ENCODE measurements around the gene MDN1.
"Not testable (repeated sequence)": the region's sequence is repeated elsewhere in the genome, so short reads cannot be mapped to it uniquely, and the experiment has no call there.

The MDN1 gene

GRCh38 chr6:89763550-89763949 lies 56.0 kb downstream of the MDN1 start:
- no peak for DNase-seq

- no peak for DNase-seq
Observed at GRCh38 chr6:89758830-89759229, 60.8 kb downstream of the MDN1 start.

- no peak for DNase-seq
Observed at GRCh38 chr6:89750338-89750737, 69.3 kb downstream of the MDN1 start.

- DNase-seq, result no peak
Observed at GRCh38 chr6:89749918-89750317, 69.7 kb downstream of the MDN1 start.

- no peak for DNase-seq
Observed at GRCh38 chr6:89745716-89746115, 73.9 kb downstream of the MDN1 start.

- no peak for DNase-seq
Observed at GRCh38 chr6:89745096-89745495, 74.5 kb downstream of the MDN1 start.

GRCh38 chr6:89736893-89737292 lies 82.7 kb downstream of the MDN1 start:
- no peak for DNase-seq

- no peak for DNase-seq
Observed at GRCh38 chr6:89734526-89734925, 85.1 kb downstream of the MDN1 start.

- DNase-seq, result no peak
Observed at GRCh38 chr6:89731924-89732567, 87.5 kb downstream of the MDN1 start.

- not testable (repeated sequence) for DNase-seq
Observed at GRCh38 chr6:89731262-89731661, 88.3 kb downstream of the MDN1 start.

GRCh38 chr6:89729818-89730217 lies 89.8 kb downstream of the MDN1 start:
- DNase-seq, result no peak

- DNase-seq, result no peak
Observed at GRCh38 chr6:89727501-89727900, 92.1 kb downstream of the MDN1 start.

- DNase-seq, result no peak
Observed at GRCh38 chr6:89724981-89725380, 94.6 kb downstream of the MDN1 start.

GRCh38 chr6:89723046-89723445 lies 96.5 kb downstream of the MDN1 start:
- DNase-seq, result no peak

- DNase-seq, result no peak
Observed at GRCh38 chr6:89716532-89716931, 103.1 kb downstream of the MDN1 start.

- DNase-seq, result no peak
Observed at GRCh38 chr6:89711801-89712200, 107.8 kb downstream of the MDN1 start.

- no peak for DNase-seq
Observed at GRCh38 chr6:89708316-89708715, 111.3 kb downstream of the MDN1 start.

- no peak for DNase-seq
Observed at GRCh38 chr6:89707766-89708165, 111.8 kb downstream of the MDN1 start.

- DNase-seq, result no peak
Observed at GRCh38 chr6:89706121-89706520, 113.5 kb downstream of the MDN1 start.

- no peak for DNase-seq
Observed at GRCh38 chr6:89703292-89703691, 116.3 kb downstream of the MDN1 start.

- DNase-seq, result no peak
Observed at GRCh38 chr6:89702349-89702748, 117.2 kb downstream of the MDN1 start.

- DNase-seq, result no peak
Observed at GRCh38 chr6:89695667-89696066, 123.9 kb downstream of the MDN1 start.

- DNase-seq, result no peak
Observed at GRCh38 chr6:89694428-89694827, 125.2 kb downstream of the MDN1 start.

GRCh38 chr6:89693207-89693606 lies 126.4 kb downstream of the MDN1 start:
- DNase-seq, result no peak

- no peak for DNase-seq
Observed at GRCh38 chr6:89692256-89692655, 127.3 kb downstream of the MDN1 start.

GRCh38 chr6:89690944-89691324 lies 128.7 kb downstream of the MDN1 start:
- DNase-seq, result no peak

All from 8988T (cell line).